ENCODE results near the gene DIP2C. TPM values are rescaled to one million over a fixed set of nuclear protein-coding genes. Genes with fewer than 3 reads are reported as not detected.

DIP2C gene
- polyA plus RNA-seq, 3 donors = 0.11 TPM; not detected in 2

DNA sequence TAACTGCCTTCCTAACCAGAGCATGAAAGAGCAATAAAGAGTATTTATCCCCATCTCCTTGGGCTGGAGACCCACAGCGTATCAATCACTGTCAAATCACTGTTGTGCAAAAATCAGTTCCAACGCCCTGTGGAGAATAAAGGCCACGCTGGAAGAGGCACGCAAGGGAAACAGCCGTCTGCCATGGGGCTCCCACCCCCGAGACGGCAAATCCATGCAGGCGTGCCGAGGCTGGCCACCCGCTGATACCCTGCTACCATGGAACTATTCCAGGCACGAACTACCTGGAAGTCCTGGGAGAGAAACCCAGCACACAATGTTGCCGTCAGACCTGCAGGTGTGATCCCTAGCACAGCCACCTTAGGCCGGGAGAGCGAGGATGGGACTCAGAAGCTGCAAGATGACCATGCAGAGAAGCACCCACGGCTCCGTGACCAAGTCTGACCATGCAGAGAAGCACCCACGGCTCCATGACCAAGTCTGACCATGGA lies 185.3 kb downstream of the DIP2C start:
- TF ChIP-seq CTCF (IDR thresholded peaks at IDR 0.05) = no peak
- no peaks in the 10 kb centered on the region for H3K36me3 Mint-ChIP-seq
- peaks cover 21 to 30% (median 25%) of the 10 kb centered on the region in 3 donors for H3K27me3 Mint-ChIP-seq (ENCODE audit: low read depth in 3 of 3)
- 94% methylated on average over 17 of the region's 17 CpGs for WGBS (ENCODE audit: insufficient coverage)
- H3K4me1 Mint-ChIP-seq = no peaks in the 10 kb centered on the region
- Histone ChIP-seq H3K36me3 (replicated peaks in 1 of 2; ENCODE audit: control insufficient read depth in 1 of 2, insufficient read depth in 2 of 2, low read length in 2 of 2) (no peaks in the 10 kb centered on the region), H3K4me1 (ENCODE audit: control insufficient read depth in 1 of 2, insufficient read depth in 2 of 2, low read length in 2 of 2) (no peaks in the 10 kb centered on the region), H2AFZ (ENCODE audit: insufficient read depth, low read depth, low read length, poor library complexity, severe bottlenecking) (no peak overlapping the region), H3K27ac (ENCODE audit: low read depth in 1 of 2, low read length in 2 of 2) (no peak overlapping the region), H3K4me3 (replicated peaks in 1 of 3; ENCODE audit: low read depth in 2 of 3, low read length in 3 of 3) (no peak overlapping the region), H4K20me1 (ENCODE audit: insufficient read depth, low read length) (no peaks in the 10 kb centered on the region), H3K27me3 (ENCODE audit: control insufficient read depth in 2 of 2, insufficient read depth in 2 of 2, low read length in 2 of 2) (peaks cover 2 to 5% of the 10 kb centered on the region in 2 donors), H3K9ac (ENCODE audit: insufficient read depth, low read length, poor library complexity, severe bottlenecking) (no peak overlapping the region), H3K9me3 (replicated peaks in 1 of 2; ENCODE audit: control insufficient read depth in 1 of 2, insufficient read depth in 1 of 2, low read length in 2 of 2) (no peaks in the 10 kb centered on the region), H3K79me2 (ENCODE audit: insufficient read depth, low read length) (no peaks in the 10 kb centered on the region), H3K4me2 (replicated peaks; ENCODE audit: extremely low read depth, low read length, poor library complexity, severe bottlenecking) (no peak overlapping the region)
- no peak overlapping the region for H3K27ac Mint-ChIP-seq
- no peak overlapping the region for H3K4me3 Mint-ChIP-seq
- intact Hi-C loops (cut with micrococcal nuclease) = no loop called here
- no peaks in the 10 kb centered on the region for H3K9me3 Mint-ChIP-seq
- no peak for DNase-seq

DNA sequence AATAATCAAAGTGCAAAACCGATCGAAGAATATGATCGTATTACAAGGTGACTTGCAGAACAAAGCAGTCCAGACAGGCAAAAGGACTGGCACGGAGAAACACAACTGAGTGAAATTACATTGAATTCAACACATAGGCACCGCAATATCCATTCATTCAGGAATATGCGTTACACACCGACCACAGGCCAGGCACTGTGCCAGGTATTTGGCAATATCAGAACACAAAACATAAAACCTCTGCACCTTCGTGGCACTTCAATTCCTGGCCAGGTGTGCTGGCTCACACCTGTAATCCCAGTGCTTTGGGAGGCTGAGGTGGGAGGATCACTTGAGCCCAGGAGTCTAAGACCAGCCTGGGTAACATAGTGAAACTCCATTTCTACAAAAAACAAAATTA lies 187.9 kb downstream of the DIP2C start:
- H3K9ac ChIP-seq (ENCODE audit: insufficient read depth, low read length, poor library complexity, severe bottlenecking) = no peak overlapping the region
- no peak for DNase-seq
- Mint-ChIP-seq H3K36me3 (no peaks in the 10 kb centered on the region), H3K27ac (no peak overlapping the region), H3K4me3 (no peak overlapping the region), H3K4me1 (no peaks in the 10 kb centered on the region), H3K27me3 (ENCODE audit: low read depth in 3 of 3) (peaks cover 25 to 35% (median 34%) of the 10 kb centered on the region in 3 donors), H3K9me3 (no peaks in the 10 kb centered on the region)
- no peaks in the 10 kb centered on the region for H3K79me2 ChIP-seq (ENCODE audit: insufficient read depth, low read length)
- no peaks in the 10 kb centered on the region for H3K9me3 ChIP-seq (replicated peaks in 1 of 2; ENCODE audit: control insufficient read depth in 1 of 2, insufficient read depth in 1 of 2, low read length in 2 of 2)
- no peaks in the 10 kb centered on the region for H3K4me1 ChIP-seq (ENCODE audit: control insufficient read depth in 1 of 2, insufficient read depth in 2 of 2, low read length in 2 of 2)
- intact Hi-C loops (cut with micrococcal nuclease) = no loop called here
- H3K27me3 ChIP-seq (ENCODE audit: control insufficient read depth in 2 of 2, insufficient read depth in 2 of 2, low read length in 2 of 2) = peaks cover 2 to 15% of the 10 kb centered on the region in 2 donors
- no peak overlapping the region for H3K4me3 ChIP-seq (replicated peaks in 1 of 3; ENCODE audit: low read depth in 2 of 3, low read length in 3 of 3)
- H2AFZ ChIP-seq (ENCODE audit: insufficient read depth, low read depth, low read length, poor library complexity, severe bottlenecking) = no peak overlapping the region
- H4K20me1 ChIP-seq (ENCODE audit: insufficient read depth, low read length) = no peaks in the 10 kb centered on the region
- WGBS (ENCODE audit: insufficient coverage) = 51% methylated on average over 5 of the region's 8 CpGs
- TF ChIP-seq CTCF (IDR thresholded peaks at IDR 0.05) = no peak
- no peak overlapping the region for H3K4me2 ChIP-seq (replicated peaks; ENCODE audit: extremely low read depth, low read length, poor library complexity, severe bottlenecking)
- no peaks in the 10 kb centered on the region for H3K36me3 ChIP-seq (replicated peaks in 1 of 2; ENCODE audit: control insufficient read depth in 1 of 2, insufficient read depth in 2 of 2, low read length in 2 of 2)
- H3K27ac ChIP-seq (ENCODE audit: low read depth in 1 of 2, low read length in 2 of 2) = no peak overlapping the region

All from CD14-positive monocyte (primary cell).